Epidermal melanocyte (primary cell): ENCODE measurements around the gene COQ9.

Experiments
- DNase-seq: peaks from one replicate; pipeline ENCODE4 v3.0.0; 2011; ENCODE audit warnings: low spot score; ENCODE audit not compliant: insufficient read length

Gene COQ9

GRCh38 chr16:57471852-57472664 is 24.8 kb downstream of the COQ9 start:
- DNase-seq, result no peak

GRCh38 chr16:57472665-57473060 is 25.4 kb downstream of the COQ9 start:
- DNase-seq, result no peak

DNA sequence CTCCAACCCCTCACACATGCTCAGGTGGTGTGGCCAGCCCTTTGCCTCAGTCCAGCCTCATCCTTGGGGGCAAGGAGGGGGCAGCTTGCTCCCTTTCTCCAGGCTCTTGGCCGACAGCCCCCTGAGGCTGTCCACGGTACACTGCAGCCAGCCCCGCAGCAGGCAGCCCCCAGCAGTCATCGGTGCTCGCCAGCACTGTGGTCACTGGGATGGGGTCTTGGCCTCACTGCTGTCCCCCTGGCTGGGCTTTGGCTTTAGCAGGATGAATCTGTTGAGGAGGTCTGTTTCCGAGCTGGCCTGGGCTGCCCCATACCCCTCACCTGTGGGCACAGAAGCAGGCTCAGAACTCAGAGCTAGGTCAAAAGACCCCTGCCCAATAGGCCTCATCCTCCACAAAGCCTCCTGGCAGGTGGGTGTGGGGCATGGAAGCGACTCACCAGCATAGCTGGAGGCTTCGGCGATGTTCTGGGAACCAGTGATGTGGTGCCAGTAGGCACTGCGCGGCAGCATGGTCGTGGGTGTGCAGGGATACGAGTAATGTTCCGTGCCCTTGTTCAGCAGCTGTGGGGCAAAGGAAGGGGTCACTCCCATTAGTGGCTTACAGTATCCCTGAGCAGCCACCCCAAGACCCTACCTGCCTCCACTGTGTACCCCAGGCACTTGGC is 26.0 kb downstream of the COQ9 start:
- DNase-seq, result no peak

DNA sequence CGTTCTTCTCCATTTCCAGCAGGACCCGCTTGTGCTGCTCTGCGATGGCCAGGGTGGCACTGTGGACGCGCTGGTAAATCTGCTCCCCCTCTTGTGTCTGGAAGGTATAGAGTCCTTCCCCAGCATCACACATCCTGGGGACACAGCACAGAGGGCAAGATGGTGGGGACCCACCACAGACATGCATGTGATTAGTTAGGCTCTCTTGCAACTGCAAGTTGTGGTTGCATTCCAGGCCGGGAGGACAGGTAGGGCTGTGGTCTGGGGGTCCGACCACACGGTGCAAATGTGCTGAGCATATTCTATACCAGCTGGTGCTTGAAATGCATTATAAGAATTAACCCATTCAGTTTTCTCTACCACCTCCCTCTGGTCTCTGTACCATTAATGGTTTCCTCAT is 26.6 kb downstream of the COQ9 start:
- DNase-seq, result no peak

DNA sequence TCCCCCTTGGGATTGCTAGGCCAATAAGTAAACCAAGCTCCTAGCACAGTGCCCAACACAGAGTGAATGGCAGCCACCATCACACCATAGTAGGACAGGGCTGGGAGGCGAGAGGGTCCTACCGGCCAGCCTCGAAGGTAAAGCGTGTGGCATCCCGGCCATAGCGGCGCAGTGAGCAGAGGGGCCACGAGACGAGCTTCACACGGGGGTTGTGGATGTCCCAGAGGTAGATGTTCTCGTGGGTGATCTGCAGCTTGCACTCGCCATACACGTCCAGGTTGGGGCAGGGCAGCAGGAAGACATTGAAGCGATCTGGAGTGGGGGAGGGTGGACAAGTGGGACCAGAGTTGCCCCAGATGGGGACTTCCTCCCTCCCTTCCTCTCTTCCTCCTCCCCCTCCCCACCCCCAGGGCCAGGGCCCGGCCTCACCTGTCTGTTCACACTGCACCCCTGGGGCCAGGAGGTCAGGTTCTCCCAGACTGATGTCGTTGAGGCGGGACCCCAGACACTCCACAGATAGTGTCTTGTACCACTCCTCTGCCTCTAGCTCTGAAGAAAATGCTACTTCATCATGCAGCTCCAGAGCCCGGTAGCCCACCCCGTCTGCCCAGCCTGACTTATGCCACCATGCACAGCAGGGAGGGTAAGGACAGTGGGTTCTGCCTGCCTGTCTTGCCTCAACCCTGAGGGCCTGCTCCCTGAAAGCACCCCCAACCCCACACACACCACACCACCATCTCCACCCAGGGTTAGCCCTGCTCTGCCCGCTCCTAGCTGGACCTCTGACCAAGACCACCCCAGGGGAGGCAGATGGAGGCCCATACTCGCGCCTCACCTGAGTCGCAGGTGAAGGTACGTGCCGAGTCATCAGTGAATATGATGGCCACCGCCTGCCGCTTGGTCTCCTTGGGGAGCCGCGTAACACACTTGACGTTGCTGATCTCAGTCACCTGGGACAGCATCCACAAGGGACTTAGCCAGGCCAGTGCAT is 27.7 kb downstream of the COQ9 start:
- no peak for DNase-seq

DNA sequence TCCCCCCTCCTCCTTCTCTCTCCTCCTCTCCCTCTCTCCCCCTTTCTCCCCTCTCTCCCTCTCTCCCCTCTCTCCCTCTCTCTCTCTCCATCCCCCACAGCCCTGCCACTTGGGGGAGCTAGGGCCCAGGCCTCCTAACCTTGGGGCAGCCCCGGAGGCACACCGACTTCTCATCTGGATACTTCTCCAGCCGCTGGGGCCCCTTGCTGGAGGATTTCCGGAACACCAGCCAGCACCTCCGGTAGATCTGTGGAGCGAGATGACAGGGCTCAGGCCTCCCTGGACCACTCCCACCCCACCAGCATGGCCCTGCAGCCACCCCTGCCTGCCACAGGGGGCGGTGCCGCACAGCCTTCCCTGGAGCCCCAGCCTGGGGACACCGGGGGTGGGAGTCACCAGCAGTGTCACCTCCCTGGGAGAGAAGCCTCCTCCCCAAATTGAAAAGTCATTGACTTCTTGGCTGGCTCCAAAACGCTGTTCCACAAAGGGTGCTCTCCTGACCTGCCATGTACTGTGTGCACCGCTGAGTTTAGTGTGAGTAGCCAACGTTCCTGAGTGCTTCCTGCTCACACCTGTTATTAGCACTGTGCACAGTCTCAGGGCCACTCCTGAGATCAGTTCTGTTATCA is 28.5 kb downstream of the COQ9 start:
- DNase-seq, result no peak

DNA sequence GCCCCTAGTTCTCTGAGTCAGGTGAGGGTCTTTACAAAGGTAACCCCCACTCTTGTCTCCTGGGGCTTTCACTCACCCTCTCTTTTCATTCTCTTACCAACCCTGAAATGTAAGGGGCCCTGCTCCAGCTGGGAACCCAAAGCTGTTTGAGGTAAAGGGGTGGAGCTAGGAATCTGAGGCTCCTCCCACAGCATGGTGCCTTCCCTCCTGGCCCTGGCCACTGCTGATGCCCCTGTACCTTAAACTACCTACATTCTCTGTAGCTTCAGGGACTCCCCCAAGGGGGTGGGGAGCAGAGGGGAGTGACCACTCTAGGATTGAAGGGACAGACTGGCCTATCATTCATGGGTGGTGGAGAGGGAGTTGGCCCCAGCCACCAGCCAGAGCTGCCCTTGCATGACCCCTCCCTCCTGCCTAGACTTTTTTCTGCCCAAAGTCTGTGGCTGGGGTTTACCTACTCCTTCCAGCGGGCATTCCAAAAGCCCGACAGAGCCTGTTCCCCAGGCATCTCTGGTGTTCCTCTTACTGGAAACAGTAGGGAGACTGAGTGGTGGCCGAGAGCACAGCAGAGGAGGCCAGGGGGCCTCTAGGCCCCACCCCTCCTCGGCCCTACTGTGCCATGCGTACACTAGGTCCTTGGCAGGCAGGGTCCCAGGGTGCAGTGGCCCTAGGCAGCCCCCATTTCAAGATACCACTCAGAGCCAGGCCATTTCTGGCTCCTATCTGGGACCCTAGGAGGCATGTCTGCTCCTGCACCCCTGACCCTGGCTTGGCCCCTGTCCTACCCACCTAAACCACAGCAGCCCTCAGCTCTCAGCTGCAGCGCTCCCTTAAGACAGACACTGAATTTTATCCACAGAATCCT is 29.5 kb downstream of the COQ9 start:
- no peak for DNase-seq

DNA sequence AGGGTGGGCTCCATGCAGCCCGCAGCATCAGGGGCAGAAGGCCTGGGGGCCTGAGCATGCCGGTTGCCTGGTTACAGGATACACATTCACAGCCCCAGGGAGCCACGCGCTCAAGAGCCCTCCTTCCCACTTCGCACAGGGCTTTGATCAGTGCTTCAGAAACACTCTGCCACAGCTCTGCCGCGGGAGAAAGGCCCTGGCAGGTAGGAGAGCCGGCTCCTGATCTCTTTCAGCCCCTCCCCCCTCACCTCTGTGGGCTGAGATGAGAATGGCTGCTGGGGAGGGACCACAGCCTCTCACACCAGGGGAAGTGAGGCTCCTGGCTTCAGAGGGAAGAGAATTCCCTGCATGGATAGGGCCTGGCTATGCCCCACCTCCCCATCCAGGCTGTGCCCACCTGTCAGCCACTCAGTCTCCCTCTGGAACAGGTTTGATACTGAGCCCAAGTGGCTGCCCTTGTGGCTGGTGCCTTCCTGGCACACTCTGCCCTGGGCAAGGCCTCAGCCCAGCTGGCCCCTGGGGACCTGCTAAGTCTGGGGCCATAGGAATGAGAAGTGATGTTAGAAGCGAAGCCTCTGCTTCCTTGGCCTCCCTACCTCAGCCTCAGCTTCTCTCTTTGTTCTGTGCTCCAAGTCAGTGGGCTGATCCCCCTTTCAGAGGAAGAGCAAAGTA is 30.4 kb downstream of the COQ9 start:
- DNase-seq, result no peak

- DNase-seq, result no peak
Observed at GRCh38 chr16:57478396-57479204, 31.3 kb downstream of the COQ9 start.

GRCh38 chr16:57479205-57479975 is 32.1 kb downstream of the COQ9 start:
- DNase-seq, result peak; percentile 44

DNA sequence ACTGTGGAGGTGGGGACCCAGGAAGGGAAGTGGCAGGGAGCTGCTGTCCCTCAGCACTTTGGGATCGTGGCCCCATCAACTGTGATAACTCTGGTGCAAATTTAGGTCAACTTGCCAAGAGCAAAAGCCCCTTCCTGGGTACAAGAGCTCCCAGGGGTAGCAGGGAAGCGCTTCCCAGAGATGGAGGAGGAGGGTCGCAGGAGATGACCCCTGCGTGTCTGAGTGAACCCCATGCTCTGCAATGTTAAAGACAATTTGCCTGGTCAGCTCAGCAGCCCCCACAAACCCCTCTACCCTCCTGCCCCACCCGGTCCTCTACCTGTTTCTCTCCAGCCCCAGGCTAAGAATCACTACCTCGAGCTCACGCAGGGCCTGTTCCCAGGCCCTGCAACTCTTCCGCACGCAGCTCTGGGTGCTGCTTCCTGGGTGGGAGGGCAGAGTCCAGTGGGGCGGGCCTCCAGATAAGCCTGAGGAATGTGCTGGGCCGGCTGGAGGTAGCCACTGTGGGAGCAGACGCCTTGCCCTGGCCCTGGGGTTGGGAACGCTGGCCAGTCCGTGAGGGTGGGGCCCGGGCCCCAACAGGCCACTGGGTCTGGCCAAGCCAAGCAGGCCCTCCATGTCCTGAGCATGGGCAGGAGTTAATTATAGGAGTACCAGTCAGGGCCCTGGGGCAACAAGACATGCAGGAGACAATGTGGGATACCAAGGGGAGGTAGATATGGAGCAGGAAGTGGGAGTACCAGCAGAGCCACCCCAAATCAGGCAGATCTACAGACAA is 32.9 kb downstream of the COQ9 start:
- peak; percentile 35 for DNase-seq

- no peak for DNase-seq
Observed at GRCh38 chr16:57480754-57481230, 33.5 kb downstream of the COQ9 start.

- no peak for DNase-seq
Observed at GRCh38 chr16:57481421-57481820, 34.1 kb downstream of the COQ9 start.

- no peak for DNase-seq
Observed at GRCh38 chr16:57482845-57483545, 35.7 kb downstream of the COQ9 start.

DNA sequence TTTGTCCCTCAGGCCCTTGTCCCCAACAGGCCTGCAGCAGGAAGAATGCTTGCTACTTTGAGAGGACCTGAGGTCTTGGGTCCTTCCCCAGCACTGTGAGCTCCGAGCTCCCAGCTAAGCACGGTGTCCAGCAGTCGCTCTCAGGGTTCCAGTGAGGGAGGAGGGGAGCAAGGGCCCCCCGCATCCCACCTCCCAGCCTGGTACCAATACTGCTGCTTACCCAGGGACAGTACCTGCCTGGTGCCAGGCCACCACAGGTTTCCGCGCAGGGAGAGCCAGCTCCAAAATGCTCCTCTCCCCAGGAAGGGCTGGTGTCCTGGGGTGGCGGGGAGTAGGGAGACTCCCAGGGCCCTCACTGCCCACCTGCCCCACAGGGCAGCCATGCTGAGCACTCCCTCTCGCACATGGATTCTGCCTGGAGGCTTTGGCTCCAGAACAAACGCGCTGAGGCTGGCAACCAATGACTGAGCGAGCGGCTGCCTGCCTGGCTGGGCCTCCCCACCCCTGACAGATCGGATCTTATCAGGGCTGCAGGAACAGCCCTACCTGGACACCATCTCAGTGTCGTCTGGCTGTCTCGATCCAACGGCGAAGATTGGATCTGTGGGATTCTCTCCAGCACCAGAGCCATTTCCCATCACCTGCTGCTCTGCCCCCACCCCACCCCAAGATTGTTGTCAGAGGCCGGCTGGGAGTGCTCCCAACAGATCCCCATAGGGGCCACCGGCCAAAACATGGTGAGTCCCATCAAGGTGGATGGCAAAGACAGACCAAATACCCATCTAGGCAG is 36.6 kb downstream of the COQ9 start:
- DNase-seq, result no peak

DNA sequence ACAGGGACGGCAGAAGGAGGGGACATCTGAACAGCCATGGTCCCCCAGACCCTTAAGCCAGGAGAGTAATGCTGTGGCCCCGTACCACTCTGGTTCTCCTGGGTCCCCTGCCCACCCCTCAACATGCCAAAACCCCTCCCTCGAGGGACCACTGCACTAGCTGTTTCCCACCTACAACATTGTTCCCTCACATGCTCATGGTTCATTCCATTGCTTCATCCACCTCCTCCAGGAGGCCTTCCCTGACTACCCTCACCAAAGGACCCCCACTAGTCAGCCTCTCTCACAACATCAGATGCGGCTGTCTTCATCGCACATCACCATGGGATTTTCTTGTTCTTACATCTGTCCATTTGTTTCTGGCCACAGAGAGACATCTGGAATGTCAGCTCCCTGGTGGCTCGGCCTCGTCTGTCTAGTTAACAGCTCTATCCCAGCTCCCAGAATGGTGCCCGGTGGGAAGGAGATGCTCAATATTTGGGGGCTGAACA is 37.3 kb downstream of the COQ9 start:
- no peak for DNase-seq
